ES-I3 (cell line): ENCODE data around the gene TENM4.

Experiments used
- H3K36me3 ChIP-seq: 2 replicates; pipeline ENCODE4 v1.6.1; 2013; ENCODE audit warnings: mild to moderate bottlenecking, low read length, control low read depth, moderate library complexity; ENCODE audit not compliant: insufficient read depth
- H3K4me1 ChIP-seq: 2 replicates; pipeline ENCODE4 v1.6.1; 2013; ENCODE audit warnings: mild to moderate bottlenecking, control low read depth, low read length; ENCODE audit not compliant: insufficient read depth
- H3K9ac ChIP-seq: 2 replicates; pipeline ENCODE4 v1.6.1; 2013; ENCODE audit warnings: low read depth, mild to moderate bottlenecking, low read length, moderate library complexity
- H3K9me3 ChIP-seq: 2 replicates; pipeline ENCODE4 v1.6.1; 2013; ENCODE audit warnings: mild to moderate bottlenecking, low read length, moderate library complexity; ENCODE audit not compliant: control insufficient read depth, insufficient read depth

Gene TENM4

DNA sequence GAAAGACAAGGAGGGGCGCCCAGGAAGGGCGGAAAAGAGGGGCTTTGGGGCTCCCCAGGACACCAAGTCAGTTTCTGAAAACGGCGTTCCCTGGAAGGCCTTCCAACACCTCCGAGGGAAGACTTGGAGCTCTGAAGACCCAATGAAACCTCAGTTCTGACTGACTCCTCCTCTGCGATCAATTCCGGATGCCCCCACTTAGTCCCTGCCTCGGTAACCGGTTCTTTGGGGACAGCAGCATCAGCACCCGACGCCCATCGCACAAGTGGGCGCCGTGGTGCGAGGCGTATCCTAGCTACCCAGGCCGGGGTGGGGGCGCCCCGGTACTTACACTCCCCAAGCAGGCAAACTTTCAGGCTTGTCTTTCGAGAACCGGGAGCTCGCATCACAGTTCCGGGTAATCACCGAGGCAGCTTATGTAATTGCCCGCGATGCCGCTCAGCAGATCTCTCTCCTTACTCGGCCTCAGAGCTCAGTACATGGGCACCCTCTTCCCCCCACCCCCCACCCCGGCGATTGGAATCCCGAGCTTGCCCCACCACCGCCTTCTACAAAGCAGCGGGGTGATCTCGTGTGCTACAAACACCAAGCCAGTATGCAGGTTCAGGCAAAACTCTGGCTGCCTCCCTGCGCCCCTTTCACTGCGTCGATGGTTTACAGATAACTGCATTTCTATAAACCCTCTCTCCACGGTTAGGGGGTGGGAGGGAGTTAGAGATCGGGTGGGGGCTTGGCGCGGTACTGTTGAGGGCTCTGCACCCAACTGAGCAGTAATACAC is 2.0 kb downstream of the TENM4 start:
- Histone ChIP-seq H3K36me3 (no peaks in the 10 kb centered on the region), H3K9ac (peak overlapping the region; percentile 75), H3K9me3 (no peaks in the 10 kb centered on the region), H3K4me1 (peaks cover 9% of the 10 kb centered on the region; the same call in 1 of the 2 replicates)

DNA sequence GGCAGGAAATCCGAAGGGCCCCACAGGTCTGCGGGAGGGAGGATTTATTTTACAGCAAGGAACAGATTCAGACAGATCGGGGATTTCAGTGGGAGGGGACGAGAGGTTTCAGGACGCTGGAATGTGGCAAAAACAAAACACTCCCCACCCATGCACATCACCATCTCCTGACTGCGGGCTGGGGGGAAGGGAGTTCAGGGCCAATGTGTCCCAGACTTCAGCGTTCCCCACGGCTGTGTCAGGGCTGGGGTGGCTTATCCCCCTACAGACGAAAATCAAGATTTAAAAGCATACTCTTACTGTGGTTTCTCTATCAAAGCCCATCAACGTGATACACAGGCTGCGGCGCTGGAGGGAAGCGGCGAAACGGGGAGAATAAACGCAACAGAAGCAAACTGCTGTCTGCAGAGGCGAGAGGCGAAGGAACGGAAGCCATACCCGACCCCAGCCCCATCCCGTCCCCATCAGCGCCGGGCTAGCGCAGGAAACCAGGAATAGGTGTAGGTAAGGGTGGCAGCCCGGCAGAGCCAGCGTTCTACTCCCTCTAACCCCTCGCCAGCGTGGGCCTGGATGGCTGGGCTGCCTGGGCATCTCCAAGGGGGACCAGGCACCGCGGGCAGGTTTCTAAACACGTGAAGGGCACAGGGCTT is 2.7 kb downstream of the TENM4 start:
- peak overlapping the region; percentile 75 for H3K9ac ChIP-seq
- H3K36me3 ChIP-seq, result no peaks in the 10 kb centered on the region
- H3K9me3 ChIP-seq, result no peaks in the 10 kb centered on the region
- peaks cover 14% of the 10 kb centered on the region for H3K4me1 ChIP-seq

DNA sequence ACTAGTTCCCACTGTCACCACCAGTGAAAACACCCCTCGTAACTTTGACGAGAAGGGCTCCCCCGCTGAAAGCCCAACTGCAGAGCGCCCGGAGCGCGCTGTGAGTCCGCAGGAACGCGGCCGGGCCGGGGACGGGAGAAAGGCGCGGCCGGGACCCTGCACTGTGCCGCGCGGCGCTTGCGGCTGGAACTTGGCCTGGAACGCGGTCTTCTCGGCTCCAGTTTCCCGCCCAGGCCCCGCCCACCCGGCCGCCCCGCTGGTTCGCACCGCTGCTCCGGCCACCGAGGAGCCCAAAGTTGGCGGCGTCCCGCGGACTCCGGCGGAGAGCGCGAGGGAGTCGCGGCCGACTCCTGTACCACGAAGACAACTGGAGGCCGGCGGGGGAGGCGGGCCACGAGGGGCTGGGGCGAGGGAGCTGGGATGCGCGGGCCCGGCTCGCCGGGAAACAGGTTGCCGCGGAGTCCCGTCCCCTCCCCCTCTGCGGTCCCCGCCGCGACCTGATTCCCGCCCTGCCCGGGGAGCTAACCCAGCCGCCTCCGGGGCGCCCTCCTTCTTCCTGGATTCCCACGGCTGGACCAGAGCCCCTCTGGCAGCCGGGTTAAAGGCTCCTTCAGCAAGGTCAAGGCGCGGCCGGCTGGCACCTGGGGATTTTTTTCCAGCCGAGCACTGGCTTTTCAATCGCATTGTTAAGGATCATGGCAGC is 3.4 kb downstream of the TENM4 start:
- Histone ChIP-seq H3K4me1 (peaks cover 21% of the 10 kb centered on the region), H3K36me3 (no peaks in the 10 kb centered on the region), H3K9me3 (no peaks in the 10 kb centered on the region), H3K9ac (peak overlapping the region; percentile 75; the same call in 1 of the 2 replicates)

DNA sequence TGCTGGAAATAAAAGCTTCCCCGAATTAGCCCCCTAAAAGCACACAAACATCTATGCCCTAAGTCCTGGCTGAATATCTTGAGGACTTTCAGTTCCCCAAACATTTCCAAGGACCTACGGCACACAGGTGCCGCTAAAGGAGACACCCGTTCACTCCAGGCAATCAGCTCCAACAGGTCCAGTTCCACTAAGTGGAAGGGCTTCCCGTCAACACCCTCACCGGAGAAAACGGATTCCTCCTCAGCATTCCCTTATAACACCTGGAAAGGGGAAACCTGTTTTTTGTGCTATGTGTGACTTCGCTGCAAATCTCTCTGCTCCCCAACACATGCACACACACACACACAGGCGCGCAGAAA is 3.9 kb downstream of the TENM4 start:
- Histone ChIP-seq H3K9me3 (no peaks in the 10 kb centered on the region), H3K36me3 (no peaks in the 10 kb centered on the region), H3K9ac (peak overlapping the region; percentile 75; the same call in 1 of the 2 replicates), H3K4me1 (peaks cover 27% of the 10 kb centered on the region)

DNA sequence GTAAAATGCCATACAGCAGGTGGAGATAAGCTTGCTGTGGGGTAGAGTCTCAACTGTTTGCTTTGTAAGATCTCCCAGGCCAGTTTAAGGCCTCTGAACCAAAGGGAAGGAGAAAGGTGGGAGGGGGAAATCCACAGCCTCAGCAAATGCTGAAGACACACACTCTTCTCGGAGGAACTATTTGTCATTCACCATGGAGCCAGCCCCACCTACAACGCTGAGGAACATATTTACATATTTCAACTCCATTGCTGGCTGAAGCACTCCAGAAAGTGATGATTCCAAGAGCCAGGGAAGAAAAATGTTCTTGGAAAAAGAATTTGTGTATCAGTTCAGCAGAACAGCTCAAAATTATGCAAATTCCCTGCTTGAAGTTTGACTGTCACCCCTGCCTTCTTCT is 6.5 kb downstream of the TENM4 start:
- Histone ChIP-seq H3K9ac (no peak overlapping the region), H3K36me3 (no peaks in the 10 kb centered on the region), H3K9me3 (no peaks in the 10 kb centered on the region), H3K4me1 (peaks cover 30% of the 10 kb centered on the region)

DNA sequence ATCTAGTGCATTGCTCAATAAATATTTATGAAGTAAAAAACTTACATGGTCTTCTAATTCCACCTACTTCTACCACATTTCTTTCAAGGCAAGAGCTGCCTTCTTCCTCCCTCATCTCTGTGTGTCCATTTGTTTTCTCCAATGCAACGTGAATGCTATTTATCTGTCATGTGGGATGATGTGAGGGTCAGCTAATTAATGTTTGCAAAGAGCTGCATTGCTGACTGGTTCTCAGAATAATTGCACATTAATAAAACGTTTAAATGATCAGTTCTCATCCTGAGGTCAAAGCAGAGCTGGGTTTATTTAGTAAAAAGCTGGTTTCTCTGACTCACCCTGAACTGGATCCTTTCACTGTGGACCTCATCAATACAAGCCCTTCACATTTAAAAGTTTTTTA is 8.7 kb downstream of the TENM4 start:
- peaks cover 30% of the 10 kb centered on the region for H3K4me1 ChIP-seq
- H3K9me3 ChIP-seq, result no peaks in the 10 kb centered on the region
- no peaks in the 10 kb centered on the region for H3K36me3 ChIP-seq
- H3K9ac ChIP-seq, result no peak overlapping the region

DNA sequence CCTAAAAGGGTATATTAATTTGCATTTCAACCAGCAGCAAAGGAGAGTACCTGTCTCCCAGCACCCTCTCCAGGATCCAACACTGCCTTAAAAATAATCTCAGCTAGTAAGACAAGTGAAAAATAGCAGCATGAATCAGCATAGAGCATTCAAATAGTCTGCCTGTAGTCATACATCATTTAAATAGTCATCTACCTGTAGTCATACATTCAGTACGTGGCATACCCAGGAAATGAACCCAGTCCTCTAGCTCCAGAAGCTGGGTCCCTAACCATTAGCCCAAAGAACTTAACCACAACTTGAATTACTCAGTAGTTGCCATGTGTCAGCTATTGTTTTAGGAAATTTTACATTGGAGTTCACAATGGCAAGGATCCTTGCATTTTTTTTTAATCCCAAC is 9.3 kb downstream of the TENM4 start:
- Histone ChIP-seq H3K4me1 (peaks cover 28% of the 10 kb centered on the region), H3K9ac (no peak overlapping the region), H3K9me3 (no peaks in the 10 kb centered on the region), H3K36me3 (no peaks in the 10 kb centered on the region)

DNA sequence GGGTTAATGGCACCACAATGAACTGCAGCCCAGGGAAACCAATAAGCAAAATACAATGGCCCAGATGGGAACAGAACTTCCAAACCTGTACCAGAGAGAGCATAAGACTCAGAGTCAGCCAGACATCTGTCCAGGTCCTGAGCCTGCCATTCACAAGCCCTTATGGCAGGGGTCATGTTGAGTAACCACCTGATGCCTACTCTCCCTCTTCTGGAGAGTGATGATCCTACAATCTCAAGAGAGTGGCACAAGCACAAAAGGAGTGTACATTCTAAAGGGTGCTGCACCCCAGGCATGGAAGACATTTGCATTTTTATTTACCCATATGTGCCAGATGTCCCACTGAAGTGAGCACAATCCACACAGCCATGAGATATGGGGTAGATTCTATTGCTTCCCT is 10.6 kb downstream of the TENM4 start:
- no peaks in the 10 kb centered on the region for H3K36me3 ChIP-seq
- no peaks in the 10 kb centered on the region for H3K9me3 ChIP-seq
- peaks cover 24% of the 10 kb centered on the region for H3K4me1 ChIP-seq
- no peak overlapping the region for H3K9ac ChIP-seq

DNA sequence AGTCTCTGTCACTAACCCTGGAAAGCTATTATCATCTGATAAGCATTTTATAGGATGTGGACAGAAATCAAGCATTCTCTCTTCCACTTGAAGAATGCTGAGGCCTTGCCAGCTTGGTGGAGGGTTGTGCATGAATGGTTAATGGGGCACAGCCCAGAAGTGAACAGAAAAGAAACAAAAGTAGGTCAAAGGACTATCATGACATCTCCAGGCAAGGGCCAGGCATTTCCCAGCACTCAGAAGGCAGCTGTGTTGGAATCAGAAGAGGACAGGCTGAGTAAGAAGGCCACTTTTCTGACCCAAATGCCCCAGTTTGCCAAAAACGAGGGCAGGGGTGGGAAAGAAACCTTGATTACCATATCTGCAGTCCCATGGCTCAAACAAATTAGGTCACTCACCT is 12.4 kb downstream of the TENM4 start:
- no peaks in the 10 kb centered on the region for H3K36me3 ChIP-seq
- peaks cover 17% of the 10 kb centered on the region for H3K4me1 ChIP-seq
- no peaks in the 10 kb centered on the region for H3K9me3 ChIP-seq
- no peak overlapping the region for H3K9ac ChIP-seq

DNA sequence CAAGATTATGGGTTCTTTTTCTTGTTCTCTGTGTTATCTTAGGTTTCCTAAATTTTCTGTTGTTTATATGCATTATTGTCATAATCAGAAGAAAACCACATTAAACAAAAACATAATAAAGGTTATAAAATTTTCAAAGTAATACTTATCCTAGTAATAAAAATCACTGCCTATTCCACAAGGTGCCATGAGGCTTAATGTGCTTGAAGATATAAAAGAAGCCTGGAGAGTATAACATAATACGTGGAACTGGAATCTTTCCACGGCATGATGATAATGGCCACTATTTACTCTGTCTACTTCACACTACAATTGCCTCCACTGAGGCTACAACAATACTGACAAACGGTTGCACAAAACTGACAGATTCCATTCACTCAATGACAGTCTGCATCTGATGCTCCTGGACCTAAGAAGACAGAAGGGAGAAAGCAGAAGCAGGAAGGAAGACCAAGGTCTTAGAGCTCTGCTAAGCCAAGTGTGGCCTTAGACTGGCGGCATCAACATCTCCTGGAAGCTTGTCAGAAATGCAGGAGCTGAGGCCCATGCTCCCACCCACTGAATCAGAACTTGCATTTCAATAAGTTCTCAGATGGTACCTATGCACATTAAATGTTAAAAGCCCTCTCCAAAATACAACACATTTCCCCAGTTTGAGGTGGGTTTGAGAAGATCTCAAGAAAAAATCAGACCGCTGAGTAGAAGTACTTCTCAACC is 13.1 kb downstream of the TENM4 start:
- peaks cover 12% of the 10 kb centered on the region; the same call in 1 of the 2 replicates for H3K4me1 ChIP-seq
- no peak overlapping the region for H3K9ac ChIP-seq
- no peaks in the 10 kb centered on the region for H3K9me3 ChIP-seq
- no peaks in the 10 kb centered on the region for H3K36me3 ChIP-seq

DNA sequence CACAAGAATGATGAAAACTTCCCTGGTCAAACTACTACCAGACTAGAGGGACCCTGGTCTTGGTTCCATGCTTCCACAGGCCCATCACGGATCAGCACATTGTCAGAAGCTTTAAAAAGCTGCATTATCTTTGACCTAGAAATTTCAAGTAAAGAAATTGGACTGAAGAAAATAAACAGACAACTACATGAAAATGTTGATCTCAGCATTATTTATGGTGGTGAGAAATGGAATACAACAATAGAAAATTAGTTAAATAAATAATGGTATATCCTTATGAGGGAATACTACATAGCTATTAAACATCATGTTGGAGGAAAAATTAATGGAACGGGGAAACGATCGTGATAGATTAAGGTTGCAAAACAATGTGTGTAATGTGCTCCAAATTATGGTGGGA is 13.7 kb downstream of the TENM4 start:
- H3K4me1 ChIP-seq, result peaks cover 6% of the 10 kb centered on the region; the same call in 1 of the 2 replicates
- no peaks in the 10 kb centered on the region for H3K9me3 ChIP-seq
- H3K36me3 ChIP-seq, result no peaks in the 10 kb centered on the region
- no peak overlapping the region for H3K9ac ChIP-seq

DNA sequence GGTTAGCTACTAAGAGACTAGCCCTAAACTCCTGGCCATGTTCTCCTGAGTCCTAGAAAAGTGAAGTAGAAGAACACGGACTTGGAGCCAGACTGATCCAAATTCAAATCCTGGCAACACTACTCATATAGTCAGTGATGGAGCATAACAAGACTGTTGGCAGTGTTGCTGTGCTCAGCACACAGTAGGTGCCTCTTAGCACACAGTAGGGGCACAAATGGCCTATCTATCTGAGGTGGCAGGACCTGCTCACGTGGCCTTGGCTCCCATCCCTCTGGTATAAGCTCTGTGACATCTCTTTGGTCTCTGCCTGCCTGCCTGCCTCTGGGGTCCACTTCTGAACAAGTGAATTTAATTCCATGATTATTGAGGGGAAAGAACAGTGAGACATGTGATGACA is 15.4 kb downstream of the TENM4 start:
- H3K4me1 ChIP-seq, result no peaks in the 10 kb centered on the region; the same call in 1 of the 2 replicates
- no peak overlapping the region for H3K9ac ChIP-seq
- H3K36me3 ChIP-seq, result no peaks in the 10 kb centered on the region
- H3K9me3 ChIP-seq, result no peaks in the 10 kb centered on the region

DNA sequence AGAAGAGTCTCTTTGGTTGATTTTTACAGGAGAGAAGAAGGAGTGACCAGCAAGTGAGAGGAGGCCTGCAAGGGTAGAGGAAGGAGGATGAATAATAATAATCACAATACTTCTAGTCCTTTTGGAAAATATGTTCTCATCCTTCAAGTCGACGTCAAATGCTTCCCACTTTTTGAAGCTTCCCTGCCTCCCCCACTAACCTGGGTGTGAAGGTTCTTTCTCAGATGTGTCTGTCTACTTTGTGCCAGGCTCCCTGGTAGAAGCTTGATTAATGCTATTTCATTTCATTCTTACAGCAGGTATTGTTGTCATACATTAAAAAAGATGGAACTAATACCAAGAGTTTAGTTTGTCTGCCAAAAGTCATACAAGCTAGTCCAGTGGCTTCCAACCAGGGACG is 17.1 kb downstream of the TENM4 start:
- H3K36me3 ChIP-seq, result no peaks in the 10 kb centered on the region
- no peak overlapping the region for H3K9ac ChIP-seq
- no peaks in the 10 kb centered on the region; the same call in none of the 2 replicates for H3K4me1 ChIP-seq
- H3K9me3 ChIP-seq, result no peaks in the 10 kb centered on the region

DNA sequence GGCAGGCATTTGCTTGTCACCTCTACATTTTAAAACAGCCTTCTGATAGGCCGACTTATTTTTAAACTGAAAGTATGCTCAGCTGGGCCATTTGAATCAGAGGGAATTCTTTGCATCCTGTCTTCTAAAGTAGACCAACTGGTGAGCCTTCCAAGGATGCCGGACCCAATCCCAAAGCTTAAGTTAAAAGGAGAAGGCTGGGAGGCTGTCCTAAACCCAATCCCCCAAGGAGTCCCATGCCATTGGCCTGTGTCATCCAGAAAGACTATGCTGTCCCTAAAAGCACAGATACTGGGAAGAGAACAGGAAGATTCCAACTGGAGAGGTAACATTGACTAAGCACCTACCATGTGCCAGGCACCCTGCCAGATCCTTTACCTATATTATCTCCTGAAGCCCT is 18.0 kb downstream of the TENM4 start:
- no peaks in the 10 kb centered on the region for H3K36me3 ChIP-seq
- no peak overlapping the region for H3K9ac ChIP-seq
- H3K4me1 ChIP-seq, result no peaks in the 10 kb centered on the region; the same call in none of the 2 replicates
- no peaks in the 10 kb centered on the region for H3K9me3 ChIP-seq
